SK-N-SH (cell line): ENCODE measurements around the gene AOAH. TPM values are rescaled to one million over a fixed set of nuclear protein-coding genes. Genes with fewer than 3 reads are reported as not detected.

ENCODE experiments used
- CTCF ChIA-PET: fragments of 300-600, 350-600 bp; formaldehyde crosslinking; extraction: SDS; loops from one replicate; lab custom pipeline; 2021; lab: Yijun Ruan, JAX
- POLR2A ChIA-PET: fragments of 350-600 bp; sonication (Branson Sonifier 250); formaldehyde crosslinking; extraction: SDS; loops from one replicate; lab custom pipeline; 2020; ENCODE audit warnings: antibody characterized with exemption, inconsistent platforms; lab: Yijun Ruan, JAX
- DNase-seq: peaks from one replicate; pipeline ENCODE4 v3.0.0; 2012
- H2AFZ ChIP-seq: fragments of 200-600 bp; sonication (generic); 2 replicates; pipeline ENCODE4 v1.8.1; 2016; ENCODE audit warnings: antibody characterized with exemption, mild to moderate bottlenecking, low read depth
- H3F3A ChIP-seq: fragments of 200-600 bp; sonication (generic); replicated peaks from 2 replicates; pipeline ENCODE3; 2016; ENCODE audit warnings: antibody characterized with exemption, mild to moderate bottlenecking; ENCODE audit not compliant: insufficient read depth
- H3K27ac ChIP-seq, 2 experiments: fragments of 200-500 bp in 1 of 2; fragments of 200-600 bp in 1 of 2; sonication (Bioruptor generic) in 1 of 2; sonication (generic), shearing (Covaris generic) in 1 of 2; 2 replicates each; pipeline versions ENCODE4 v1.5.1 to v1.6.1; 2014 to 2016; ENCODE audit warnings: low read depth in 2 of 2, inconsistent platforms in 1 of 2, low read length in 1 of 2, mild to moderate bottlenecking in 1 of 2, mixed read lengths in 1 of 2
- H3K27me3 ChIP-seq: fragments of 200-600 bp; sonication (generic), shearing (Covaris generic); 2 replicates; pipeline ENCODE4 v1.6.1; 2016; ENCODE audit warnings: mixed run types; ENCODE audit not compliant: insufficient read depth
- H3K36me3 ChIP-seq, 2 experiments: fragments of 200-500 bp in 1 of 2; fragments of 200-600 bp in 1 of 2; sonication (Bioruptor generic) in 1 of 2; sonication (generic) in 1 of 2; replicated peaks in 1 of 2; 2 replicates each; pipeline versions ENCODE3 to v1.5.1; 2014 to 2016; ENCODE audit warnings: low read length in 1 of 2, mild to moderate bottlenecking in 1 of 2; ENCODE audit not compliant: insufficient read depth in 2 of 2, control insufficient read depth in 1 of 2
- H3K4me1 ChIP-seq, 2 experiments: fragments of 200-500 bp in 1 of 2; fragments of 200-600 bp in 1 of 2; sonication (Bioruptor generic) in 1 of 2; sonication (generic), shearing (Covaris generic) in 1 of 2; 2 replicates each; pipeline versions ENCODE4 v1.5.1 to v1.6.1; 2014 to 2016; ENCODE audit warnings: low read depth in 1 of 2, low read length in 1 of 2, mixed run types in 1 of 2; ENCODE audit not compliant: insufficient read depth in 2 of 2, control insufficient read depth in 1 of 2
- H3K4me2 ChIP-seq: fragments of 200-600 bp; sonication (generic), shearing (Covaris generic); 2 replicates; pipeline ENCODE4 v1.6.1; 2017; ENCODE audit warnings: mixed run types
- H3K4me3 ChIP-seq, 2 experiments: fragments of 200-500 bp in 1 of 2; fragments of 200-600 bp in 1 of 2; sonication (Bioruptor generic) in 1 of 2; sonication (generic), shearing (Covaris generic) in 1 of 2; 2 replicates each; pipeline versions ENCODE4 v1.5.1 to v1.8.1; 2014 to 2016; ENCODE audit warnings: low read depth in 2 of 2, inconsistent platforms in 1 of 2, low read length in 1 of 2, mild to moderate bottlenecking in 1 of 2, mixed read lengths in 1 of 2, moderate library complexity in 1 of 2
- H3K79me2 ChIP-seq: fragments of 200-600 bp; sonication (generic); 2 replicates; pipeline ENCODE4 v1.8.1; 2017; ENCODE audit warnings: mild to moderate bottlenecking; ENCODE audit not compliant: insufficient read depth
- H3K9ac ChIP-seq: fragments of 200-600 bp; sonication (generic); 2 replicates; pipeline ENCODE4 v1.6.1; 2017; ENCODE audit warnings: mixed run types
- H3K9me2 ChIP-seq: fragments of 200-600 bp; sonication (generic); 2 replicates; pipeline ENCODE4 v1.6.1; 2017; ENCODE audit warnings: mixed run types
- H3K9me3 ChIP-seq: fragments of 200-600 bp; sonication (generic); 2 replicates; pipeline ENCODE4 v1.6.1; 2017; ENCODE audit warnings: mixed run types, mild to moderate bottlenecking, moderate library complexity
- H4K20me1 ChIP-seq: fragments of 200-600 bp; sonication (generic); 2 replicates; pipeline ENCODE4 v1.6.1; 2017; ENCODE audit warnings: mild to moderate bottlenecking, mixed run types; ENCODE audit not compliant: insufficient read depth
- ELF1 ChIP-seq: IDR thresholded peaks from 2 replicates; pipeline ENCODE4 v1.4.0; 2012
- FOSL2 ChIP-seq: IDR thresholded peaks from 2 replicates; pipeline ENCODE4 v1.4.0; 2012; ENCODE audit warnings: low read depth, mild to moderate bottlenecking, moderate library complexity, borderline replicate concordance
- GABPA ChIP-seq: IDR thresholded peaks from 2 replicates; pipeline ENCODE4 v1.4.0; 2012; ENCODE audit warnings: low read depth, mild to moderate bottlenecking
- MEF2A ChIP-seq: IDR thresholded peaks from 2 replicates; pipeline ENCODE4 v1.4.0; 2012; ENCODE audit warnings: low read depth, borderline replicate concordance
- NRF1 ChIP-seq: IDR thresholded peaks from 2 replicates; pipeline ENCODE4 v1.6.1; 2012; ENCODE audit warnings: low read depth, mild to moderate bottlenecking, low read length
- RAD21 ChIP-seq: IDR thresholded peaks from 2 replicates; pipeline ENCODE4 v1.6.1; 2012; ENCODE audit warnings: mild to moderate bottlenecking, low read length
- REST ChIP-seq: IDR thresholded peaks from 2 replicates; pipeline ENCODE4 v1.6.1; 2012; ENCODE audit warnings: mild to moderate bottlenecking, low read depth, low read length, moderate library complexity
- RFX5 ChIP-seq: IDR thresholded peaks from 2 replicates; pipeline ENCODE4 v1.6.1; 2012; ENCODE audit warnings: mild to moderate bottlenecking, improper control_type of control experiment, low read length
- SMC3 ChIP-seq: IDR thresholded peaks from 2 replicates; pipeline ENCODE4 v1.6.1; 2012; ENCODE audit warnings: low read depth, low read length, improper control_type of control experiment
- TEAD4 ChIP-seq: IDR thresholded peaks from 2 replicates; pipeline ENCODE4 v1.4.0; 2012; ENCODE audit warnings: mild to moderate bottlenecking, borderline replicate concordance; ENCODE audit not compliant: insufficient read depth
- USF1 ChIP-seq: IDR thresholded peaks from 2 replicates; pipeline ENCODE4 v1.4.0; 2012; ENCODE audit warnings: low read depth, borderline replicate concordance
- WGBS: methylation state at CpG from one replicate; pipeline ENCODE4 v1.1.6; 2017; ENCODE audit warnings: low lambda C conversion rate; 5-methylcytosine and 5-hydroxymethylcytosine counted together
- polyA plus RNA-seq, 3 experiments: library from polyadenylated mRNA; depleted of rRNA; stranded (reverse); fragments of >200 nt; gene quantifications; 2 replicates each; pipeline ENCODE4 v1.2.3, GENCODE V29; 2012
- TF ChIP-seq, protein P1 (sequence below): fragments of 150-350 bp; IDR thresholded peaks from 2 replicates; pipeline ENCODE4 v1.6.1; 2017; ENCODE audit warnings: antibody characterized with exemption, low read length, low read depth, borderline replicate concordance

Gene AOAH
- polyA plus RNA-seq, 1 of the 3 experiments (the other 2 are of a cell fraction): not detected

DNA sequence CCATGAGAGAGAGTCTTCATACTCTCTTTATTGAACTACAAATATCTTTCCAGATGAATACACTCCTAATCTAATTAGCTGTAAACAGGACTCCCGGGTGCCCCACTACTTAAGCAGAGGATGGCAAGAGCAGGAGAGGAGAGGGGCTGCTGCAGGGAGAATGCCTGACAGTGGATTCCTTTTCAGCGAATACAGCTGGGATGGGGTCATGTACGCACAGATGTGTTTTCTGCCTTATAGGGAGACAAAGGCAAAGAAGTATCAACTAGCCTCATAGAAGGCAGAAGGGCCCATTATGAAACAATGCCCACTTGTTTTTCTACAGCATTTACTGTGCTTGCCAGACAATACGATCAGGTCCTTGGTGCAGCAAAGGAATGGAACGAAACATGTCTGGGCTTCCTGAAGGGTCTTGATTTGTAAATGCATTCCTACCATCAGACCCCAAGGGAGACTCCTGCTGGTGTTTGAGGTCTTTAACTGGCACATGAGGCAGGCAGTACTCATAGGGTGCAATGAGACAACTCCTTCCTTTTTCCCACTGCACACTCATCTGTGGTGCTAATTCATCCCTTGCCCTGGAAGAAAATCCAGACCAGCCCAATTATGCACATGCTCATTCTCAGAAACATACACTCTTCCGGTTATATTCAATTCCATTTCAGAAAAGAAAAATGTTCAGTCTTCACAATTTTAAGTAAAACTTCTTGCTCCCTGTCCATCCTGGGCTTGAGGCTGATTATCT lies 117.1 kb downstream of the AOAH start (continued):
- TF ChIP-seq REST: no peak
- TF ChIP-seq, protein P1, sequence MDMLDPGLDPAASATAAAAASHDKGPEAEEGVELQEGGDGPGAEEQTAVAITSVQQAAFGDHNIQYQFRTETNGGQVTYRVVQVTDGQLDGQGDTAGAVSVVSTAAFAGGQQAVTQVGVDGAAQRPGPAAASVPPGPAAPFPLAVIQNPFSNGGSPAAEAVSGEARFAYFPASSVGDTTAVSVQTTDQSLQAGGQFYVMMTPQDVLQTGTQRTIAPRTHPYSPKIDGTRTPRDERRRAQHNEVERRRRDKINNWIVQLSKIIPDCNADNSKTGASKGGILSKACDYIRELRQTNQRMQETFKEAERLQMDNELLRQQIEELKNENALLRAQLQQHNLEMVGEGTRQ: no peak

DNA sequence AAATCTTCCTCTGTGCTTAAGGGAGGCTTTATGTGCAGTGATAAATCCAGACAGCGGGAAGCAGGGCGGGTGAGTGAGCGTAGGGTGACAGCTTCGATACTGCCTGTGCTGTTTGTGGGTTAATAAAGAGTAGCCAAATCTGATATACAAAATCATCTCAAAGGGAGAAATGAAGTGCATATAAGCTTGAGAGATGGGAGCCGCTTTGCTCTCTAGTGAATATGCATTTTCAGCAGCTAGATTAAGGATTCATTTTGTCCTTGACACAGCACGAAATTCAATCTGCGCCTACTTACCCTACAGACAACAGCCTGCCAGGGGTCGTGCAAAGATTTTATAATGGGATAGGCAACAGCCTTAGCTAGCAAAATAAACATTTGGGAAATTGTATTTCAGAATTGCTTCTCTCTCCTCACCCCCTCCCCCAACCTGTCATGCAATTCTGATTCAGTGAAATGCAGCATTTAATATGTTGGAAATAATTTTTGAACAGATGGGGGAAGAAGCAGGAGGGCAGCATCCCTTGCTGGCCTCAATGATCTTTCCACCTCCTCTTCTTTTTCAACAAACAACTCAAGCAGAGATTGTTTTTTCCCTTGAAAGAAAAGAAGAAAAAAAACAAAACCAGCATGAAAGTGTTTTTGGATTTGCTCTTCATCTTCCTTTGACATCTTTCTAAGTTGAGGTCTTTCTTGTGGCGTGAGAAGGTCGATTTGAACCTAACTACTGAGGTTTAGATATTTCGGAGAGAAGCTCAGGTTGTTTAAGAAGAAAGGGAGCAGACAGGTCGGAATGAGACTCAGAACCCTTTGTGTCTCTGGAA lies 117.9 kb downstream of the AOAH start:
- Histone ChIP-seq H3K9me3 (no peaks in the 10 kb centered on the region), H2AFZ (no peak overlapping the region), H3K27me3 (peaks cover 6% of the 10 kb centered on the region; the same call in 1 of the 2 replicates), H3K9ac (no peak overlapping the region), H3K4me2 (no peak overlapping the region), H3K79me2 (no peaks in the 10 kb centered on the region), H3F3A (no peaks in the 10 kb centered on the region), H3K4me1 (peaks cover 0 to 11% of the 10 kb centered on the region in 2 experiments; a peak in 1 of 4 replicates), H3K36me3 (no peaks in the 10 kb centered on the region), H3K27ac (no peak overlapping the region), H4K20me1 (no peaks in the 10 kb centered on the region), H3K4me3 (no peak overlapping the region), H3K9me2 (no peaks in the 10 kb centered on the region)
- ChIA-PET POLR2A (no interaction called here), CTCF (interaction anchor here (1.3 to 3.5 kb wide), 2 partner anchors 20 to 119 kb away, joined by 3 to 15 read pairs; no protein-coding TSS in a partner anchor)
- no peak for DNase-seq
- WGBS: 59% methylated on average over 12 of the region's 12 CpGs
- no peak for TF ChIP-seq RFX5
- TF ChIP-seq GABPA: no peak
- TF ChIP-seq FOSL2: no peak
- TF ChIP-seq ELF1: no peak
- TF ChIP-seq TEAD4: no peak
- no peak for TF ChIP-seq RAD21
- no peak for TF ChIP-seq USF1
- no peak for TF ChIP-seq REST
- TF ChIP-seq NRF1: no peak
- no peak for TF ChIP-seq MEF2A
- TF ChIP-seq SMC3: no peak
